Middle frontal gyrus (tissue), 1 donor: ENCODE measurements around the gene UBTD1.

Source experiments
- DNase-seq: peaks from one replicate; pipeline ENCODE4 v3.0.0-alpha.2; 2015; ENCODE audit warnings: low spot score; ENCODE audit errors: extremely low spot score

UBTD1 gene

GRCh38 chr10:97584060-97584797 is 85.5 kb downstream of the UBTD1 start, which contains the start of gene HOGA1:
HOGA1 (plus strand) TSS chr10:97584389; CDS start chr10:97584704, 315 bp downstream.
- DNase-seq = peak; percentile 45

- DNase-seq = no peak
Observed at GRCh38 chr10:97584798-97585438, 86.2 kb downstream of the UBTD1 start.

- DNase-seq = no peak
Observed at GRCh38 chr10:97585439-97585811, 86.7 kb downstream of the UBTD1 start.

DNA sequence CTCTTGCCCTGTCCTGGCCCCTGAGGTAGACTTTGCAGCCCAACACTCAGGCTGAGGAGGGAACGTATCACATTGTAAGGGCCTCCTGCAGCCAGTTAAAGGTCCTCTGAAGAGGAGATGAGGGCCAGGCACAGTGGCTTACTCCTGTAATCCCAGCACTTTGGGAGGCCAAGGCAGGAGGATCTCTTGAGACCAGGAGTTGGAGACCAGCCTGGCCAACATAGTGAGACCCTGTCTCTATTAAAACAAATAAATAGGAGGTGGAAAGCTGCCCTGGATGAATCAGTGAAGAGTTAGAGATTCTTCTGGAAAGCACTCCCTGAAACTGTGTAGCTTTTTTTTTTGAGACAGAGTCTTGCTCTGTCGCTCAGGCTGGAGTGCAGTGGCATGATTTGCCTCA is 88.5 kb downstream of the UBTD1 start:
- no peak for DNase-seq

DNA sequence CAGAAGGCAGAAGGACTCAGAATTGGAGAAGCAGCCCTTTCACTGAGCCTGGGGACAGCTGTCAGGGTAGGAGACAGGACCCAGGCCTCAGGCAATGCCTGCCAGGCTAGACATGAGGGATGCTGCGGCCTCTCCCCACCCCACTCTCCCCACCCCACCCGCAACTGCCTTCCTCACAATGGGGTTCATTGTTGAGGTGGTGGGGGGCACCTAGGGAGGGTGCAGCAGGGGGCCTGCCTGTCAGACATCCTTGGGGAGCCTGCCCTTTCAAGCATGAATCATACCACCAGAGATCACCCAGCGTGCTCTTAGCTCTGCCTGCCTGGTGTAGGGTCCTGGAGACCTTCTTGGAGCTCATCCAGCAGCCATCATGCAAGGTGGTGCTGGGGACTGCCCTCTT is 90.8 kb downstream of the UBTD1 start, which contains the start of gene C10orf62:
Gene C10orf62 (plus strand): TSS at position 243 of the 400 bp plus-strand sequence. CDS start 177 bp downstream, outside the sequence.
- DNase-seq = no peak

DNA sequence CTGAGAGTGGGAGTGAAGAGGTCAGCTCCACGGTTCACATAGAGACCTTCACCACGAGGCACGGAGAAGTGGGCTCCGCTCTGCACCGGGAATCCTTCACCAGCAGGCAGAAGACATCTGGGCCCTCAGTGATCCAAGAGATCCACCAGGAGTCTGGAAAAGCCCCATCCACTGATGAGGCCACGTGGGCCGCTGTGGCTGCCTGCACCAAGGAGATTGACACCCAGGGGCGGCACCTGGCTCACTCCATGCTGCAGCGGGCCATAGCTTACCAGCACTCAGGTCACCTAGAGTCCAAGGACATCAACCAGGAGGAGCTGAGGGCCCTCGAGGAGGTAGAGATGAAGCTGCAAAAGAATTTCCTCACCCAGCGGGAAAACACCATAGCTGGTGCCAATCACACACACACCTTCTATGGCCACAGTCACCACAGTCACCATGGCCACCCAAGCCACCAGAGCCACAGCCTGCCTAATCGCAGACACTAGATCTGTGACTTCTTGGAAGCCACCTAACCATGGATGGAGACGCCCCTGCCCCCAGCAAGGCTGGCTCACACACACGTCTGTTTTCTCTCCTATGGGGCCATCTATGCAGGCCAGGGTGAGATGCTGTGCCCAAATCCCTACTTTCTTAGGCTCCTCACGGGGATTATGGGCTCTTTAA is 91.5 kb downstream of the UBTD1 start:
- DNase-seq = no peak

- no peak for DNase-seq
Observed at GRCh38 chr10:97590748-97591495, 92.2 kb downstream of the UBTD1 start.

DNA sequence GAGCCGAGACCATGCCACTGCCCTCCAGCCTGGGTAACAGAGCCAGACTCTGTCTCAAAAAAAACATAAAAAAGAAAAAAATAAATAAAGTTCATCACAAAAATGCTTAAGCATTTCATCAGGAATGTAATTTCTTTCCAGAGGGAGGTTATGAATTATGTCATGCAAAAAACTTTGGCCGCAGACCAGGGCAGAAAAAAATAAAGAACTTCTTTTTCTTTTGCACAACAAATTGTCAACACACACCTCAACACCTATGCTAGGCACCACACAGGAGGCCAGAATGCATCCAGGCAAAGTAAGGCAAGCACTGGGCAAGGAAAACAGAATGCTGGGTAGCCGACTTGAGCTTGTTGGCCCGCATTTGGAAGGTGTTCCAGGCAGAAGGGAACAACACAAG is 94.7 kb downstream of the UBTD1 start:
- DNase-seq = no peak

DNA sequence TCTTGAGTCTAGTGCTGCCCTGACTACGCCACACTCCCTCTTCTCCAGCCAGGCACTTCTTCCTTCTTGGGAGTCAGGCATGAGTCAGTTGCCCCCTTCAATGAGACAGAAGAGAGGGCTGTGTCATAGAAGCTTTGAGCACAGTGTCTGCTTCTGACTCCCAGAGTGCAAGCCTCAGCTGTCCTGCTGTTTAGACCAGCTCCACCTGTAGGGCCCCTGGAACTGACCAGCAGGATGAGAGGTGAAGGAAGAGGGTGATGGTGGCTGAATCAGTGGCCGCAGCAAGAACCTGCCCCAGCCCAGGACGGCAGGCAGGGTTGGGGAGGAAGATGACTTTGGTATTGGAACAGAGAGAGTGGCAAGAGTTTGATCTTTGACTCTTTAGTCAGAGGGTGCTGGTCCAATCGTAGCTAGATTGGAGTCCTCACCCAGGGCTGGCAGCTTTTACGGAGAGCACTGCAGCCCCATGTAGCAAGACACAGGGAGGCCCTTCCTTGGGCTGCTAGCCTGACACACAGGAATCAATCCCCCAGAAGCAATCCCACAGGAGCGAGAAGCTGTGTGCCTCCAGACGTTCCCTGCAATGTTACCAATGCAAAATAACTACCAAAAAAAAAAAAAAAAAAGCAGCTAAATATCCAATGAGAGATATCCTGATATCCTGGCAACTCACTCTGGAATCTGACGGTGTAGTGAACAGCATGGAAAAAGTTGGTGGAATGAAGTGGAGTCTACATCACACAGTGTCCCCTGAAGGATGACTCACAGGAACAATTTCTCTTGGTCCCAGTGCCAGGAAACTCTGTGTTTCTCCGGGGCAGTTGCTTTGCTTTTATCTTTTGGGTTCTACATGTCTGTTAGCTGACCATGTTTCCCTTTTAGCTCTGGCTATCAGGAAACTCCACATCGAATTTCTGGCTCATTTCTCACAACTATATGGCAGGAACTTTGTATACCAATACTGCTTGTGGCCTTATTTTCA is 97.7 kb downstream of the UBTD1 start:
- no peak for DNase-seq

DNA sequence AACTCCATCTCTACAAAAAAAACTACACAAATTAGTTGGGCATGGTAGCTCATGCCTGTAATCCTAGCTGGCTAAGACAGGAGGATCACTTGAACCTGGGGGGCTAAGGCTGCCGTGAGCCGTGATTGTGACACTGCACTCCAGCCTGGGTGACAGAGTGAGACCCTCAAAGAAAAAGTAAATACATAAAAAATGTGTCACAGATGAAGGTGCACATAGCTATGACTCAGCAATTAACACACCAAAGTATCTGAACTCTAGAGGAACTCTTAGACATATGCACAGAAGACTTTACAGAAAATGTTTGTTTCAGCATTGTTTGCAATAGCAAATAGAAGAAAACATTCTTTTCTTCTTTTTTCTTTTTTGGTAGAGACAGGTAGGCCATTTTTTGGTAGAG is 99.1 kb downstream of the UBTD1 start:
- DNase-seq = no peak

DNA sequence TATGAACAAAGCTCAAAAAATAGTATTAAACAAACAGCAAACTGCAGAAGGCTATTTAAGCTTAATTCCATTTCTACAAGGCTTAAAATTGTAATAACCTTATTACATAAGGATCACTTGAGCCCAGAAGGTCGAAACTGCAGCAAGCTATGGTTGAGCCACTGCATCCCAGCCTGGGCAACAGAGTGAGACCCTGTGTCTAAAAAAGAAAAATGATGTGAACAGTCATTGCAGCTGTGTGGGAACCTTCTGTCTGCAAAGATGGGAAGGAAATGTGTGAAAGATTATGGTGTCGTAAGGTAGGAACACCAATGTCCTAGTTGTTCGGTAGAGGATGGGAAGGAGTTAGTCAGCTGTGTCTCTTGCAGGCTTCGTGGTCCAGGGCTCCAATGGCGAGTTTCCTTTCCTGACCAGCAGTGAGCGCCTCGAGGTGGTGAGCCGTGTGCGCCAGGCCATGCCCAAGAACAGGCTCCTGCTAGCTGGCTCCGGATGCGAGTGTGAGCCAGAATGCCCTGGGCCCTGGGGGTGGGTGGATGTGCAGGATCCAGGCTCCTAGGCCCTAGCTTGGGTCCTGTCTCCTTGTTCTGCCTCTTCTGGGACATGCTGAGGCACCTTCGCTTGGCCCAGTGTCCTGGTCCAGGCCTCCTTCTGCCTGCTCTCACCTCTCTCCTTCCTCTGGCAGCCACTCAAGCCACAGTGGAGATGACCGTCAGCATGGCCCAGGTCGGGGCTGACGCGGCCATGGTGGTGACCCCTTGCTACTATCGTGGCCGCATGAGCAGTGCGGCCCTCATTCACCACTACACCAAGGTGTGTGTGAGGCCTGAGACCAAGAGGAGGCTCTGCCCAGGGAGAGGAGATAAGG is 99.9 kb downstream of the UBTD1 start:
- no peak for DNase-seq

- no peak for DNase-seq
Observed at GRCh38 chr10:97599272-97599619, 100.5 kb downstream of the UBTD1 start.

- no peak for DNase-seq
Observed at GRCh38 chr10:97600616-97601015, 101.9 kb downstream of the UBTD1 start.

GRCh38 chr10:97601268-97602215 is 102.8 kb downstream of the UBTD1 start:
- DNase-seq = no peak

GRCh38 chr10:97607095-97607636 is 108.4 kb downstream of the UBTD1 start:
- DNase-seq = no peak

- DNase-seq = no peak
Observed at GRCh38 chr10:97608991-97609561, 110.4 kb downstream of the UBTD1 start.

- DNase-seq = no peak
Observed at GRCh38 chr10:97611473-97611872, 112.7 kb downstream of the UBTD1 start.

DNA sequence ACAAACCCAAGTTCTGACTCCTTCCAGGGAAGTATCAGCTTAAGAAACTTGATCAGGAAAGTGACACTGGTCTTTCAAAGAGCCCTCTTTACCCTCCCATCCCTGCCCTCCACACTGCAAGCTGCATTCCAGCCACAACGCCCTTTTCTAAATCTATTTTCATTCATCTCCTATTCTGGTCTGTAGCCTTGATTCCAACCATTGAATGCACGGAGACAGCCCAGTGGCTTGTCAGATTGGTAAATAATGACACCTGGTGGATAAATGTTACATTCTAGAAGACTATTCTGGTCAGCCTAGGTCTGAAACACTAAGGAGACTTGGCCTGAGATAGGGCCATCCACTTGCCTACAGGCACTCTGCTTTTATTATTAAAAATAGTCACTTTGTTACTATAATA is 113.7 kb downstream of the UBTD1 start:
- no peak for DNase-seq
